ENCODE data around the gene PDPR. TPM values are rescaled to one million over a fixed set of nuclear protein-coding genes. Genes with fewer than 3 reads are reported as not detected.

PDPR gene
- total and polyA plus RNA-seq, 2 experiments from 2014 or later: 8.3 to 38.2 TPM

DNA sequence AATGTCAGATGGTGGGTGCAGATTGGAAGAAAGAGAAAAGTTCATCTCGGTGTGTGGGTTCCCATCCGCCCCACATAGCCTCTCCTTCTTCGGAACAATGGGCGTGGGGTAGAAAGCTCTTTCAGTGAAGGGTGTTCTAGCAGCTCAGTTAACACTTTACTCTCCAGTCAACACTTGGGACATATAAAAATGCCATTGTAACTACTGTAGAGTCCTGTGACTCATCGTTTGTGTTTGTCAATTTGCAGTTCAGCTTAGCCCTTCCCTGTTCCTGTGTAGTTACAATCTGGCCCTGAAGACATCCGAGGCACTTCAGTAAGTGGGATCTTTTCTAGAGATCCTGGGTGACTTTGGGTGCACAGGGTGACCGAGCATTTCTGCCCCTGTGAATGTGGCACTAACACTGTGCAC lies 47.9 kb downstream of the PDPR start:
- Mint-ChIP-seq H3K4me1 (peaks cover 4% of the 10 kb centered on the region; the same call in 2 of the 3 replicates), H3K27me3 (ENCODE audit: insufficient read depth, low read depth, poor library complexity) (peaks cover 3% of the 10 kb centered on the region), H3K27ac (peak overlapping the region; percentile 19; the same call in 1 of the 2 replicates), H3K9me3 (no peaks in the 10 kb centered on the region), H3K4me3 (no peak overlapping the region), H3K36me3 (ENCODE audit: low read depth) (peaks cover 7% of the 10 kb centered on the region)
- H4K20me1 ChIP-seq (replicated peaks; ENCODE audit: insufficient read depth): peaks cover 19% of the 10 kb centered on the region
- no peak for DNase-seq (ENCODE audit: low spot score)
- peak overlapping the region; percentile 50; the same call in 1 of the 2 replicates for H3K27ac ChIP-seq (ENCODE audit: low read depth)
- H3K79me2 ChIP-seq (replicated peaks; ENCODE audit: insufficient read depth): no peaks in the 10 kb centered on the region
- TF ChIP-seq ZNF331 (CRISPR knock-in tag; IDR thresholded peaks at IDR 0.05; ENCODE audit: low read depth) (no peak), EZH2phosphoT487 (IDR thresholded peaks at IDR 0.05; ENCODE audit: unreplicated experiment) (no peak), ZNF114 (CRISPR knock-in tag; IDR thresholded peaks at IDR 0.05) (no peak), ETS1 (IDR thresholded peaks at IDR 0.05) (no peak), EZH2 (IDR thresholded peaks at IDR 0.05; ENCODE audit: low read depth, unreplicated experiment) (no peak), CTCF (conservative IDR thresholded peaks at IDR 0.05; ENCODE audit: low read depth in 2 of 2) (no peak), STAT1 (IDR thresholded peaks at IDR 0.05; ENCODE audit: unreplicated experiment) (no peak), CREB1 (CRISPR knock-in tag; IDR thresholded peaks at IDR 0.05; ENCODE audit: low read depth) (no peak)
- TF ChIP-seq, protein P1, sequence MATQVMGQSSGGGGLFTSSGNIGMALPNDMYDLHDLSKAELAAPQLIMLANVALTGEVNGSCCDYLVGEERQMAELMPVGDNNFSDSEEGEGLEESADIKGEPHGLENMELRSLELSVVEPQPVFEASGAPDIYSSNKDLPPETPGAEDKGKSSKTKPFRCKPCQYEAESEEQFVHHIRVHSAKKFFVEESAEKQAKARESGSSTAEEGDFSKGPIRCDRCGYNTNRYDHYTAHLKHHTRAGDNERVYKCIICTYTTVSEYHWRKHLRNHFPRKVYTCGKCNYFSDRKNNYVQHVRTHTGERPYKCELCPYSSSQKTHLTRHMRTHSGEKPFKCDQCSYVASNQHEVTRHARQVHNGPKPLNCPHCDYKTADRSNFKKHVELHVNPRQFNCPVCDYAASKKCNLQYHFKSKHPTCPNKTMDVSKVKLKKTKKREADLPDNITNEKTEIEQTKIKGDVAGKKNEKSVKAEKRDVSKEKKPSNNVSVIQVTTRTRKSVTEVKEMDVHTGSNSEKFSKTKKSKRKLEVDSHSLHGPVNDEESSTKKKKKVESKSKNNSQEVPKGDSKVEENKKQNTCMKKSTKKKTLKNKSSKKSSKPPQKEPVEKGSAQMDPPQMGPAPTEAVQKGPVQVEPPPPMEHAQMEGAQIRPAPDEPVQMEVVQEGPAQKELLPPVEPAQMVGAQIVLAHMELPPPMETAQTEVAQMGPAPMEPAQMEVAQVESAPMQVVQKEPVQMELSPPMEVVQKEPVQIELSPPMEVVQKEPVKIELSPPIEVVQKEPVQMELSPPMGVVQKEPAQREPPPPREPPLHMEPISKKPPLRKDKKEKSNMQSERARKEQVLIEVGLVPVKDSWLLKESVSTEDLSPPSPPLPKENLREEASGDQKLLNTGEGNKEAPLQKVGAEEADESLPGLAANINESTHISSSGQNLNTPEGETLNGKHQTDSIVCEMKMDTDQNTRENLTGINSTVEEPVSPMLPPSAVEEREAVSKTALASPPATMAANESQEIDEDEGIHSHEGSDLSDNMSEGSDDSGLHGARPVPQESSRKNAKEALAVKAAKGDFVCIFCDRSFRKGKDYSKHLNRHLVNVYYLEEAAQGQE (IDR thresholded peaks at IDR 0.05; ENCODE audit: unreplicated experiment): no peak
- H3K36me3 ChIP-seq (ENCODE audit: insufficient read depth): peaks cover 26% of the 10 kb centered on the region
- H3K4me3 ChIP-seq: no peak overlapping the region
- no peak overlapping the region for H3K4me2 ChIP-seq
- no peaks in the 10 kb centered on the region for H3K4me1 ChIP-seq (ENCODE audit: insufficient read depth)
- no peaks in the 10 kb centered on the region for H3K9me2 ChIP-seq (ENCODE audit: insufficient read depth)
- H3K27me3 ChIP-seq (ENCODE audit: insufficient read depth): no peaks in the 10 kb centered on the region
- H2AFZ ChIP-seq: no peak overlapping the region
- H3F3A ChIP-seq (replicated peaks; ENCODE audit: low read depth): peaks cover 14% of the 10 kb centered on the region; the same call in 1 of the 2 replicates
- no peak for ATAC-seq
